Measurements from ENCODE around the gene ARID2.

DNA sequence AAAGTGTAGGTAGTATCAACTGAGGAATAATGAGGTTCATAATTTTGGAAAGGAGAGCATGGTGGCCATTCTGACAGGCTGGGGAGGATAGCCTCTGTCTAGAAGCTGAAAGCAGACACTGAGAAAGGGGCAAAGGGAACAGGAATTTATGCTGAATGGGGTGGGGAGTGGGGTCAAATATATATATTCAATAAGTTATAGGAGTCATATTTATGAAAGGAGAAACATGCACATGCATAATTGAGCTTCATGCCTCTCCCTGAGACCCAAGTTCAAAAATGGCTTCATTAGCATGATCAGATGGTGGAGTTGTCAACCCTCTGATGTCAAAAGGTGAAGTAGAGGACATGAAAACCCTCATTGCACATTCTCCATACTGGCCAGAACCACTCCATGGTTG, 33.9 kb upstream of the ARID2 start:
- TF ChIP-seq ZNF572 (CRISPR knock-in tag; IDR thresholded peaks at IDR 0.05), result no peak
- TF ChIP-seq SIN3A (IDR thresholded peaks at IDR 0.05; ENCODE audit: borderline replicate concordance, low read depth, low read length), result no peak
- TF ChIP-seq RFX5 (IDR thresholded peaks at IDR 0.05; ENCODE audit: low read depth, low read length), result no peak
- TF ChIP-seq POLR2AphosphoS5 (IDR thresholded peaks at IDR 0.05; ENCODE audit: low read depth, low read length), result no peak
- TF ChIP-seq, protein P1, sequence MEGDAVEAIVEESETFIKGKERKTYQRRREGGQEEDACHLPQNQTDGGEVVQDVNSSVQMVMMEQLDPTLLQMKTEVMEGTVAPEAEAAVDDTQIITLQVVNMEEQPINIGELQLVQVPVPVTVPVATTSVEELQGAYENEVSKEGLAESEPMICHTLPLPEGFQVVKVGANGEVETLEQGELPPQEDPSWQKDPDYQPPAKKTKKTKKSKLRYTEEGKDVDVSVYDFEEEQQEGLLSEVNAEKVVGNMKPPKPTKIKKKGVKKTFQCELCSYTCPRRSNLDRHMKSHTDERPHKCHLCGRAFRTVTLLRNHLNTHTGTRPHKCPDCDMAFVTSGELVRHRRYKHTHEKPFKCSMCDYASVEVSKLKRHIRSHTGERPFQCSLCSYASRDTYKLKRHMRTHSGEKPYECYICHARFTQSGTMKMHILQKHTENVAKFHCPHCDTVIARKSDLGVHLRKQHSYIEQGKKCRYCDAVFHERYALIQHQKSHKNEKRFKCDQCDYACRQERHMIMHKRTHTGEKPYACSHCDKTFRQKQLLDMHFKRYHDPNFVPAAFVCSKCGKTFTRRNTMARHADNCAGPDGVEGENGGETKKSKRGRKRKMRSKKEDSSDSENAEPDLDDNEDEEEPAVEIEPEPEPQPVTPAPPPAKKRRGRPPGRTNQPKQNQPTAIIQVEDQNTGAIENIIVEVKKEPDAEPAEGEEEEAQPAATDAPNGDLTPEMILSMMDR (CRISPR knock-in tag; IDR thresholded peaks at IDR 0.05), result no peak
- no peak for TF ChIP-seq ZNF20 (CRISPR knock-in tag; IDR thresholded peaks at IDR 0.05)

Data from HepG2 (cell line).